GM18505 (cell line): Measurements from ENCODE around the gene HSPD1.
A peak's percentile ranks its signal among the peaks of the same experiment; 100 is the strongest.
"Not testable (repeated sequence)": the region's sequence is repeated elsewhere in the genome, so short reads cannot be mapped to it uniquely, and the experiment has no call there.

Experiments used
- ATAC-seq: cut with Tn5 transposase; IDR thresholded peaks from one replicate; pipeline ENCODE4 v1.9.1; 2021; ENCODE audit not compliant: unreplicated experiment
- POLR2A ChIP-seq: IDR thresholded peaks from 4 replicates; pipeline ENCODE4 v1.6.1; 2011; ENCODE audit warnings: borderline replicate concordance; ENCODE audit not compliant: insufficient read depth, insufficient read length; ENCODE audit errors: extremely low read depth

The HSPD1 gene

GRCh38 chr2:197480165-197481036, 19.2 kb downstream of the HSPD1 start:
- ATAC-seq = no peak
- no peak for TF ChIP-seq POLR2A

GRCh38 chr2:197477797-197478196, 21.8 kb downstream of the HSPD1 start:
- ATAC-seq = no peak
- TF ChIP-seq POLR2A = no peak

GRCh38 chr2:197472166-197472565, 27.5 kb downstream of the HSPD1 start:
- no peak for TF ChIP-seq POLR2A
- no peak for ATAC-seq

GRCh38 chr2:197464175-197464574, 35.5 kb downstream of the HSPD1 start:
- TF ChIP-seq POLR2A = no peak
- no peak for ATAC-seq

GRCh38 chr2:197461057-197461456, 38.6 kb downstream of the HSPD1 start:
- ATAC-seq = no peak
- no peak for TF ChIP-seq POLR2A

GRCh38 chr2:197460649-197461048, 39.0 kb downstream of the HSPD1 start:
- ATAC-seq = no peak
- no peak for TF ChIP-seq POLR2A

- TF ChIP-seq POLR2A = no peak
- ATAC-seq = no peak
Measured at GRCh38 chr2:197455428-197455827, 44.2 kb downstream of the HSPD1 start.

GRCh38 chr2:197454923-197455322, 44.7 kb downstream of the HSPD1 start:
- TF ChIP-seq POLR2A = no peak
- no peak for ATAC-seq

GRCh38 chr2:197453914-197454398, 45.7 kb downstream of the HSPD1 start:
- ATAC-seq = peak; percentile 24
- TF ChIP-seq POLR2A = no peak

- peak; percentile 89 for TF ChIP-seq POLR2A
- peak; percentile 92 for ATAC-seq
Measured at GRCh38 chr2:197453123-197453913, 46.3 kb downstream of the HSPD1 start, which contains the start of gene COQ10B. COQ10B (plus strand) TSS chr2:197453552; CDS start chr2:197453561, 9 bp downstream.

- TF ChIP-seq POLR2A = no peak
- no peak for ATAC-seq
Measured at GRCh38 chr2:197452754-197453122, 46.9 kb downstream of the HSPD1 start.

GRCh38 chr2:197450935-197451358, 48.7 kb downstream of the HSPD1 start:
- ATAC-seq = not testable (repeated sequence)

GRCh38 chr2:197450465-197450864, 49.2 kb downstream of the HSPD1 start:
- TF ChIP-seq POLR2A = no peak
- no peak for ATAC-seq

- ATAC-seq = no peak
- TF ChIP-seq POLR2A = no peak
Measured at GRCh38 chr2:197446844-197447243, 52.8 kb downstream of the HSPD1 start.
